SW 1271 (cell line): Measurements from ENCODE around the gene TOMM5.
A peak's percentile ranks its signal among the peaks of the same experiment; 100 is the strongest.

Experiments
- DNase-seq, 2 experiments: peaks; one replicate each; lab custom pipeline; 2025; lab: John Stamatoyannopoulos, UW

Gene TOMM5

DNA sequence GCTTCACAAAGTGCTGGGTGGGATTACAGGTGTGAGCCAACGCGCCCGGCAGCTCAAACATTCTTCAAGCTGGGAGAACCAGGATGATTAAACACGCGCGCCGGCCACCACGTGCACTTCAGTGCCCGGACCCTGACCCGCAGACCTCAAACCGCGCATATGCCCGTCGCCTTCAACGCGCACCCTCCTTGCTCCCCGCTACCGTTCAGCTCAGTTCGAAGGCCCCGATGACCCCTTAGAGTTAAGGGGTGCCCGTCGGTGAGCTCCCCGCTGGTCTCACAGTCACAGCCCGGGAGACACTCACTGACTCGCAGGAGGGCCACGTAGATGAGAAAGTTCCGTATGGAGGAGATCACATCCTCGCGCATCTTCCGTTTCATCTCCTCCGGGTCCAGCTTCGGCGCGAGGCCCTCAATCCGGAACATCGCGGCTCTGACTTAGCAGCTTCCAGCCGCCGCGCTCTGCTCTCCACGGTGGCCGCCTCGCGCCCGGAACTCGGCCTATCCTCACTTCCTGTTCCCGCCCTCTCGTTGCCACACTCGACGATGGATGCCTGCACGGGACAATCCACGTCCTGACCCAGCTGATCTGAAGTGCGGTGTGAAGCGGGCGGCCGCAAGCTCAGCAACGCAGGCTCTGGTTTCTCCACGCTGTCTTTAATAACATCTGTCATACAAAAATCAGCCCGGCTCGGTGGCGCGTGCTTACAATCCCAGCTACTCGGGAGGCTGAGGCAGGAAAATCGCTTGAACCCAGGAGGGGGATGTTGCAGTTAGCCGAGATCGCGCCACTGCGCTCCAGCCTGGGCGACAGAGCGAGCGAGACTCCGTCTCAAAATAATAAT, at the start of gene TOMM5:
Gene TOMM5 (minus strand): TSS at position 490 of the 844 bp plus-strand sequence. CDS start 65 bp downstream, at position 425.
- DNase-seq = peak; percentile 57 to 79

DNA sequence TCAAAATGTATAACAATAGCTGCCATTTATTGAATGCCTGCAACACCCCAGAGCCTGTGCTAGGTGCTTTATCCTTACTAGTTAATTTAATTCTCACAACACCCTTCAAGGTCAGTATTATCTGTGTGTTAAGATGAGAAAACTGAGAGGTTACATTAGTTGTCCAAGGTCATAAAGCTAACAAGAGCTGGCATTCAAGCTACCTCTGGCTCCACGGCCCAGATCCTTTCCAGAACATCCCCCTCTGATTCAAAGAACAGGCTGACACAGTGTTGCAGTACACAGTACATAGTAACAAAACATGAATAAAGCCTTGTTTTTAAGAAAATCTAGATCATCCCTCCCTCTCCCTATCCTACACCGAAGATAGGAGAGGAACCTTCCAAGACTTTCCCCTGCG, 48.9 kb upstream of the TOMM5 start:
- DNase-seq = no peak

DNA sequence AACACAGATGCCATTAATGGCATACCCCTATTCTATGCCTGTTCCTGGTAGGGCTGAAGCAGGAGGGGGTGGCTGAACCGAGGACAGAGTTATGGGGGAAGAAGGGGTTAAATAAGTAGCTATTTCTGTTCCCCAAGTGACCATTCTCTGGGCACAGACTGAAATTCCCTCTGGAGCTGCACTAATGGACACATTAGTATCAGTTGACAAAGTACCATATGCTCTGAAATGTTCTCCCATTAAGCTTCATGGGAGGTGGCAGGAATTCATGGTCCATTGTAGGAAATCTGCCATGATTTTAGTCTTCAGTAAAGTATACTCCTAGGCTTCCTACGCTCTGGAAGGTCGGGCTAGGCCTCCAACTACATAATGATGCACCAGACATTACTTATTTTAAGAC, 47.8 kb upstream of the TOMM5 start:
- DNase-seq = no peak

GRCh38 chr9:37639841-37640240, 47.4 kb upstream of the TOMM5 start:
- no peak for DNase-seq

DNA sequence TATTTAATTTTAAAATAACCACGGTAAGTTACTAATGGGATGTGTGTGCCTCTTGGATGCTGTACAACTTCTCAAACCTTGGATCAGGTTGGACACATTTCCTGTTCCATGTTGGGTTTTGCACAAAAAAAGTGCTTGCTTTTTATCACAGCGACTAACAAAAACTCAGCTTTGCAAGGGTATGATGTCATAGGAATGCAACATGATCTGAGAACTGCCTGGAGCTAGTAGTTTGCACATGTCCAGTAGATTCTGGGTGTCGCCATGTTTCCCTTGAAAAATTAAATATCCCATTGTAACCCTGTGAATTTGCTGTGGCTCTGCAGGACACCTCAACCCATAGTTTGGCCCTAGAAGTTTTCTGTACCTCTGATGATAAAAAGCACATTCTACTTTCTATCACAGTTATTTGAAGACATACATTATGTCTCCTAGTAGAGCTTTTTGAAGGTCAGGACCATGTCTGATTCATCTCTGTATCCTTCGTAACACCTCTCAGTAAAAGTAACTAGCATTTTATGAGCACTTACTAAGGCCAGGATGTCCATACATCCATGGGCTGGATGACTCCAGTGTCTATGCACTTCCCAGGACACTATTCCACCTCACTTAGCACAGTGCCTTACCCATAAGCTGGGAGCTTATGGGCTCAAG, 46.8 kb upstream of the TOMM5 start:
- DNase-seq = no peak

DNA sequence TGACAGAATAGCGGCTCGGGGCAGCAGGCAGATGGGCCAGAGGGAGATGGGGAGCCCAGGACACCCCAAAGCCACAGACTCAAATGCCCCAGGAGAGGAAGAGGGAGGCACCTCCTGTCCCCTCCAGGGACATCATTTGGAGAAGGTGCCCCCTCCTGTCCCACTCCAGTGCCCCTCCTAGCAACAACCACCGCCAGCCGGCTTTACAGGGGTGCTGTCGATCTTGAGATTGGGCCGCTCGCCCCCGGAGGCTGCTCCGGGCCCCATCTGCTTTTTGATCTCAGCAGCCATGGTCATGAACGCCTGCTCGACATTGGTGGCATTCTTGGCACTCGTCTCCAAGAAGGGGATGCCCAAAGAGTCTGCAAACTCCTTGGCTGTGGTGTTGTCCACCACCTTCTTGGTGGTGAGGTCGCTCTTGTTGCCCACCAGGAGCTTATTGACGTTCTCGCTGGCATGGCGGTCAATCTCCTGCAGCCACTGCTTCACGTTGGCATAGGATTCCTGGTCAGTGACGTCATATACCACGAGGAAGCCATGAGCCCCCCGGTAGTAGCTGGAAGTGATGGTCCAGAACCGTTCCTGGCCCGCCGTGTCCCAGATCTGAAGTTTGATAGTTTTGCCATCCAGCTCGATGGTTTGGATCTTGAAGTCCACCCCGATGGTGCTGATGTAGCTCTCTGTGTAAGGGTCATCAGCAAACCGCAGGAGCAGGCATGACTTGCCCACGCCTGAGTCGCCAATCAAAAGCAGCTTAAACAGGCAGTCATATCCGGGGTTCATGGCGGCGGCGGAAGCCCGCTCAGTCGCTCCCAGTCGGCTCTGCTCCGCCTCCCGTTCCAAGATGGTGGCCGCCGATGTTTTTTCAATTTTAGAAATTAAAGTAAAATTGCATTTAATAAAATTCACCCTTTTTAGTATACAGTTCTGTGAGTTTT, 44.4 kb upstream of the TOMM5 start:
- DNase-seq = no peak

DNA sequence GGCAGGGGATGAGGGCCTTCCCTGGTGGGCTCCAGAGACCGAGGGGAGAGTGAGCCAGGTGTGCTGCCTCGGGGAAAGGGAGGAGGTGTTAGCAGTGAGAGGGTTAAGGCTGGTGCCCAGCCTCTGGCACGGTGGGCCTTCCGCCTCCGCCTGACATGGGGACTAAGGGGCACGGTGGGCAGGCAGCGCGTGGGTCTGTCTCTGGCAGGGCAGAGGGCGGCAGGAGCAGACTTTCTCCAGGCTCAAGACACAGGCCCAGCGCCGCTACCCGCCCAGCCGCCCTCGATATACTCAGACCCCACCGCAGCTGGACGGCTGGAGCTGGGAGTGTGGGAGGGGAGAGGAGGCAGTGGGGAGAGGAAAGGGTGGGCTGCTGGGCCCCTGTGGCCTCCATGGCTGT, 43.4 kb upstream of the TOMM5 start:
- no peak for DNase-seq

DNA sequence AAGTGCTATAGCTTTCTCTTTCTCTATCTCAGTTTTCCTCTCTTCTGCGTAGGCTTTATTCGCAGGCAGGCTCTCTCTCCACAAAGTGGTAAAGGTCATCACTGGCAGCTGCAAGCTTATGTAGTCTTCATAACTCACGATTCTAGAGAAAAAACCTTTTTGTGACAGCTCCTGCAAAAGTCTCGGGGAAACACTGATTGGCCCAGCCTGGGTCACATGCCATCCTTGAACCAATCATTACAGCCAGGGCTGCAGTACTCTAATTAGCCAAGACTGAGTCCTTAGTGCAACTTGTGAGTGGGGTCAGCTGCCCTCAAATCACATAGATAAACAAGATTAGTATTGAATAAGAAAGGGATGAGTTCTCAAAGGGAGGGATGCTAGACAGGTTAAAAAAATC, 40.1 kb upstream of the TOMM5 start:
- no peak for DNase-seq

DNA sequence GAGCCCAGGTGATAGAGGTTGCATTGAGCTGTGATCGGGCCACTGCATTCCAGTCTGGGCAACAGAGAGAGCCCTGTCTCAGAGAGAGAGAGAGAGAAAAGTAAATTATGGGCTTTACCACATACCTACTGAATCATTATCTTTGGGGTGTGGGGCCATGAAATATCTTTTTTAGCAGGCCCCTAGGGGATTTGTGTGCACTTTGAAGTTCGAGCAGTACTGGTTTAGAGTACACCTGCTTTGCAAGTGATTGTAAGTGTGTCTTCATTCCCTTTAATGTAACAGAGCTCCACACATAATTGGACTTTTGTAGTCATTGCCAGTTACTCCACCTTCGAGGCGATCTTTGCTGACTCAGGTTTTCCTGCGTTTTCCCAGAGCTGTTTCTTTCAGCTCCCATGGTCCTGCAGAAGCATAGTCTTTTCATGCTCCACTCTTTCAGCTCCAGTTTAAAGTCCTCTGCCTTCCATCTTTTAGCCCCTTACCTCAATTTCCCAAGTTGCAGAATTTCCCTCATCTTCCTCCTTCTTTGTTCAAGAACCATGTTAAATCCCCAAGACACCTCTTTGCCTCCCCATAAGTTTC, 34.4 kb upstream of the TOMM5 start:
- DNase-seq = no peak

DNA sequence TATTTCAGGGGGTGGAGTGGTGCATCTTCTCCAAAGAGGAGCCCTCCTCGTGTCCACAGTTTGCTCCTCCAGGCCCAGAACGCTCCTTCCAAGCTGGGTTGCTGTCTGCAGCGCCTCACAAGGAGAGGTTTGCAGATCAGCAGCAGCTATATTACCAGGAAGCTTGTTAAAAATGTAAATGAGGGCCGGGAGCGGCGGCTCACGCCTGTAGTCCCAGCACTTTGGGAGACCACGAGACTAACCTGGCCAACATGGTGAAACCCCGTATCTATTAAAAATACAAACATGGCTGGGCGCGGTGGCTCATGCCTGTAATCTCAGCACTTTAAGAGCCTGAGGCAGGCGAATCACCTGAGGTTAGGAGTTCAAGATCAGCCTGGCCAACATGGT, 33.4 kb upstream of the TOMM5 start:
- no peak for DNase-seq

DNA sequence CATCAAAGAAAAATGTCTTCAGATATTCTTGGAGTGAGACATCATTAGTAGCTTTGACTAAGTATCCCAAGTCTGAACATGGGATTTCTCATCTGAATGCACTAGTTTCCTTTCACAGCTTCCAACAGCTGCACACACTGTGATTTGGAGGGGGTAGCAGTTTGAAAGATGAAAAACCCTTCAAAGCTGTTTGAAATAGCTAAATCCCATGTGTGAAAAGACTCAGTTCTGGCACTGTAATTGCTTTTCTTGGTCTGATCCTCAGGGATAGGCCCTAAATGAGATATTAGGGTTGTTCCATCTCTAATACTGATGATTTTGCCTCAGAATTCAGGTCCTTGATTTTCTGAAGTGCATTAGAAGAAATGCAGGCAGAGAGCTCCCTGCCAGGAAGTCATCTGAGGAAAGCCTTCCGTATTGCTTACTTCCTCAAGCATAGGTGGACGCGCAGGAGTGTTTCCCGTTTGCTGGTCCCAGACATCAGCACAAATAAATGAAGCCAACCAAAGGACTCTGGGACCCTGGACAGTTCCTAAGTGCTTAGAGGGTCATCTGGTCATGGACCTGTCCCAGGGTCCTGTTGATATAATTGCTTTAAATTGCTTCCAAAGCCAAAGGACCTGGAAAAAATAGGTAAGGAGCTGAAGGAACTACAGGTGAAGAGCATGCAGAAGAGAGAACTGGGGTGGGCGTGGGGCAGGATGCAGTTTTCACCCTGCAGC, 32.8 kb upstream of the TOMM5 start:
- DNase-seq = no peak

GRCh38 chr9:37624073-37624472, 31.7 kb upstream of the TOMM5 start:
- no peak for DNase-seq

DNA sequence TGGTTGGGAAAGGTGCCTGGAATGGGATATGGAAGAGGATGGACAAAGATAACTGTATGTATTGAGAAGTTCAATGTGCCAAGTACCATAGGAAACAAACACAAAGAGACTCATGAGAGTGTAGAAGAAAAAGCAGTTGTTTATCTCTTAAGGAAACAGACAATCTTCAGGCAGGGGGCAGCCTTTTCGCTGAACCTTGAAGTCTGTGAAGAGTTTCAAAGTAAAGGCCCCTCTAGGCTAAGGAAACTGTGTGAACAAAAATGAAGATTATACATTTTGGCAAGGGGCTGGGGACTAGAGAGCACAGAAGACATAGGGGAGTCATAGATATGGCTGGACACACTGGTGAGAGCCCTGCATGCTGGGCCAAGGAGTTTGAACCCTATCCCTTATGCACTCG, 30.9 kb upstream of the TOMM5 start:
- no peak for DNase-seq

GRCh38 chr9:37622462-37622861, 30.1 kb upstream of the TOMM5 start:
- no peak for DNase-seq

GRCh38 chr9:37621273-37622121, 29.1 kb upstream of the TOMM5 start:
- no peak for DNase-seq

- DNase-seq = no peak
These were observed 28.0 kb upstream of the TOMM5 start for GRCh38 chr9:37620396-37620795.

DNA sequence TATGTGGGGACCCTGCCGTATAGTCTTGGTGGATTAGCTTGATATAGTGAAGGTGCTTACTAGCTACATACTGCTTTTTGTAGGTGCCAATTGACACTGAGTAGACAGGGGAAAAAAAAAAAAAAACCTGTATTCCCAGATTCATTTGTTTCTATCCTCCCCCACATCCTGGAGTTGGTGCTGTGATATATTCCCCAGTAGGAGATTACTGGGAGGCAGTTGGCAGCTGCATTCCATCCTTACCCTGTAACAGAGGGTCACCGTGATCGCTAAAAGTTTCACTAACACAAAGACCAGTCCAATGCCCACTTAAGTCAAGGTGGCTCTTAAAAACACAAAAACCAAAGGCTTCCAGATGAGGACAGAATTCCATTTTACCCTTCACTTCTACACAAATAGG, 27.4 kb upstream of the TOMM5 start:
- DNase-seq = no peak

- DNase-seq = no peak
These were observed 26.4 kb upstream of the TOMM5 start for GRCh38 chr9:37618817-37619216.

DNA sequence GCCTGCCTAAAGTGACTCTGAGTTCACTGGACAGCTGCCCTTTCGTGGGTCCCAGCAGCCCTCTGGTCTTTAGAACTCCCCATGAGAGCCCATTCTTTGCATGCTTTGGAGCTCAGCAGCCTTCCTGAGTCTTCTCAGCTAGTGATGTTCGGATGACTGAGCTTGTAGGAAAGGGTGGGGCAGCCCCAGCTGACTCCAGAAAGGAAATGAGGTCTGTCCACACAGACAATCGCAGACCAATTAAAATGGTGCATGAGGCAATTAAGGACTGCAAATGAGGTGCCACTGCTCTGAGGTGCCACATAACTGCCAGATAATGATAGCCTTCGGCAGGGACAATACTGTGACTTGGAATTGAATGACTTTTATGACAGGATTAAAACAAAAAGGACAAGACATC, 25.4 kb upstream of the TOMM5 start:
- DNase-seq = no peak

- no peak for DNase-seq
These were observed 24.8 kb upstream of the TOMM5 start for GRCh38 chr9:37617161-37617560.

DNA sequence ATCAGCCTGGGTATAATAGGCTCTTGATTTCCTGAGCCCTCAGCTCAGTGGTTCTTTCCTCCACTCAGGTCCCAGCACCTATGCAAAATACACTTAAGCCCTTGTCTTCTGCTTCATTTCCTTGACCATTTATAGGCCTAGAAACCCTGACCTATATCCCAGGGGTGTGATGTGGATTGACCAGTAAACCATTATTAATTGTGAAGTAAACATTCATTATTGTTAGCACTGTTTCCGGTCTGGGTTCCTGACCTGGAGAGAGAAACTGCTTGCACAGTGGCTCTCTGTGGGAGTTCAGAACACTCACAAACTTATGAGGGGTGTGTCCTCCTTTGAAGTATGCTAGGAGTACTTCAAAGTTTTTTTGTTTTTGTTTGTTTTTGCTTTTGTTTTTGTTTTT, 19.6 kb upstream of the TOMM5 start:
- no peak for DNase-seq
